ACC112 (cell line): ENCODE results near the gene SPATA16.
A peak's percentile ranks its signal among the peaks of the same experiment; 100 is the strongest.

Experiments used
- H2AFZ ChIP-seq: fragments of 200-600 bp; sonication (generic); one replicate; pipeline ENCODE4 v1.6.0; 2017; ENCODE audit warnings: antibody characterized with exemption, low read length; ENCODE audit not compliant: unreplicated experiment
- H3K27ac ChIP-seq: fragments of 200-600 bp; sonication (generic); 2 replicates; pipeline ENCODE4 v1.5.1; 2014; ENCODE audit warnings: low read depth, mild to moderate bottlenecking, antibody characterized with exemption, low read length, moderate library complexity
- H3K27me3 ChIP-seq: fragments of 200-600 bp; sonication (generic); 2 replicates; pipeline ENCODE4 v1.6.1; 2014; ENCODE audit warnings: mild to moderate bottlenecking, antibody characterized with exemption, low read length, moderate library complexity, mixed read lengths; ENCODE audit not compliant: insufficient read depth
- H3K36me3 ChIP-seq: fragments of 200-600 bp; sonication (generic); 2 replicates; pipeline ENCODE4 v1.6.1; 2016; ENCODE audit warnings: mild to moderate bottlenecking, antibody characterized with exemption, low read length, moderate library complexity, mixed read lengths; ENCODE audit not compliant: insufficient read depth
- H3K4me1 ChIP-seq: fragments of 200-600 bp; sonication (generic); one replicate; pipeline ENCODE4 v1.6.1; 2016; ENCODE audit warnings: low read length, mixed read lengths; ENCODE audit not compliant: insufficient read depth, unreplicated experiment, control insufficient read depth
- H3K4me3 ChIP-seq: fragments of 200-600 bp; sonication (generic); 2 replicates; pipeline ENCODE4 v1.5.1; 2014; ENCODE audit warnings: mild to moderate bottlenecking, low read depth, low read length
- H3K79me2 ChIP-seq: fragments of 200-600 bp; sonication (generic); one replicate; pipeline ENCODE4 v1.6.0; 2016; ENCODE audit warnings: low read length; ENCODE audit not compliant: control insufficient read depth, unreplicated experiment, insufficient read depth

The SPATA16 gene

GRCh38 chr3:173006006-173006405 lies 135.0 kb downstream of the SPATA16 start:
- H3K36me3 ChIP-seq = no peaks in the 10 kb centered on the region
- H3K27ac ChIP-seq = no peak overlapping the region
- no peaks in the 10 kb centered on the region for H3K79me2 ChIP-seq
- no peak overlapping the region for H3K4me3 ChIP-seq
- H3K27me3 ChIP-seq = peaks cover 27% of the 10 kb centered on the region
- H2AFZ ChIP-seq = no peak overlapping the region
- no peaks in the 10 kb centered on the region for H3K4me1 ChIP-seq

GRCh38 chr3:173004681-173005080 lies 136.4 kb downstream of the SPATA16 start:
- Histone ChIP-seq H3K4me1 (no peaks in the 10 kb centered on the region), H3K36me3 (no peaks in the 10 kb centered on the region), H3K27me3 (peaks cover 27% of the 10 kb centered on the region), H3K27ac (no peak overlapping the region), H3K79me2 (no peaks in the 10 kb centered on the region), H3K4me3 (no peak overlapping the region), H2AFZ (no peak overlapping the region)

- Histone ChIP-seq H3K79me2 (no peaks in the 10 kb centered on the region), H3K36me3 (no peaks in the 10 kb centered on the region), H2AFZ (peak overlapping the region; percentile 40)
Measured at GRCh38 chr3:173003956-173004355, 137.1 kb downstream of the SPATA16 start.

GRCh38 chr3:173003471-173003870 lies 137.6 kb downstream of the SPATA16 start:
- Histone ChIP-seq H3K79me2 (no peaks in the 10 kb centered on the region), H3K27me3 (peaks cover 29% of the 10 kb centered on the region), H3K4me1 (no peaks in the 10 kb centered on the region), H3K27ac (no peak overlapping the region), H2AFZ (no peak overlapping the region), H3K4me3 (no peak overlapping the region), H3K36me3 (no peaks in the 10 kb centered on the region)

More at GRCh38 chr3:173003956-173004355, 137.1 kb downstream of the SPATA16 start:
- Histone ChIP-seq H3K4me1 (no peaks in the 10 kb centered on the region), H3K27ac (no peak overlapping the region), H3K27me3 (peaks cover 27% of the 10 kb centered on the region), H3K4me3 (no peak overlapping the region)

GRCh38 chr3:173001622-173002021 lies 139.4 kb downstream of the SPATA16 start:
- H2AFZ ChIP-seq = no peak overlapping the region
- no peak overlapping the region for H3K4me3 ChIP-seq
- no peaks in the 10 kb centered on the region for H3K36me3 ChIP-seq

GRCh38 chr3:173000553-173000952 lies 140.5 kb downstream of the SPATA16 start:
- peaks cover 34% of the 10 kb centered on the region for H3K27me3 ChIP-seq
- H2AFZ ChIP-seq = no peak overlapping the region
- no peaks in the 10 kb centered on the region for H3K79me2 ChIP-seq
- no peak overlapping the region for H3K27ac ChIP-seq
- H3K36me3 ChIP-seq = no peaks in the 10 kb centered on the region
- no peak overlapping the region for H3K4me3 ChIP-seq
- H3K4me1 ChIP-seq = no peaks in the 10 kb centered on the region

More at GRCh38 chr3:173001622-173002021, 139.4 kb downstream of the SPATA16 start:
- H3K27ac ChIP-seq = no peak overlapping the region
- H3K4me1 ChIP-seq = no peaks in the 10 kb centered on the region
- no peaks in the 10 kb centered on the region for H3K79me2 ChIP-seq
- H3K27me3 ChIP-seq = peaks cover 30% of the 10 kb centered on the region

GRCh38 chr3:172993412-172993811 lies 147.6 kb downstream of the SPATA16 start:
- Histone ChIP-seq H3K36me3 (no peaks in the 10 kb centered on the region), H3K27me3 (peaks cover 54% of the 10 kb centered on the region), H2AFZ (no peak overlapping the region), H3K79me2 (no peaks in the 10 kb centered on the region), H3K4me1 (no peaks in the 10 kb centered on the region), H3K4me3 (no peak overlapping the region), H3K27ac (no peak overlapping the region)

- no peak overlapping the region for H2AFZ ChIP-seq
- H3K79me2 ChIP-seq = no peaks in the 10 kb centered on the region
- no peak overlapping the region for H3K4me3 ChIP-seq
Measured at GRCh38 chr3:172991424-172991996, 149.5 kb downstream of the SPATA16 start.

GRCh38 chr3:172989373-172989772 lies 151.7 kb downstream of the SPATA16 start:
- Histone ChIP-seq H3K79me2 (no peaks in the 10 kb centered on the region), H3K36me3 (no peaks in the 10 kb centered on the region), H2AFZ (no peak overlapping the region), H3K4me3 (no peak overlapping the region), H3K27me3 (peaks cover 36% of the 10 kb centered on the region), H3K4me1 (no peaks in the 10 kb centered on the region), H3K27ac (no peak overlapping the region)

More at GRCh38 chr3:172991424-172991996, 149.5 kb downstream of the SPATA16 start:
- Histone ChIP-seq H3K27me3 (peaks cover 46% of the 10 kb centered on the region), H3K4me1 (no peaks in the 10 kb centered on the region), H3K27ac (no peak overlapping the region), H3K36me3 (no peaks in the 10 kb centered on the region)

GRCh38 chr3:172987273-172987672 lies 153.8 kb downstream of the SPATA16 start:
- Histone ChIP-seq H2AFZ (no peak overlapping the region), H3K27ac (no peak overlapping the region), H3K4me3 (no peak overlapping the region)

GRCh38 chr3:172984914-172985313 lies 156.1 kb downstream of the SPATA16 start:
- Histone ChIP-seq H2AFZ (no peak overlapping the region), H3K4me1 (peaks cover 6% of the 10 kb centered on the region), H3K4me3 (no peak overlapping the region), H3K27me3 (peaks cover 14% of the 10 kb centered on the region; the same call in 1 of the 2 replicates), H3K36me3 (no peaks in the 10 kb centered on the region), H3K27ac (no peak overlapping the region), H3K79me2 (no peaks in the 10 kb centered on the region)

More at GRCh38 chr3:172987273-172987672, 153.8 kb downstream of the SPATA16 start:
- no peaks in the 10 kb centered on the region for H3K36me3 ChIP-seq
- H3K27me3 ChIP-seq = peaks cover 21% of the 10 kb centered on the region
- H3K79me2 ChIP-seq = no peaks in the 10 kb centered on the region
- no peaks in the 10 kb centered on the region for H3K4me1 ChIP-seq
